Measurements from ENCODE around the gene DPH6.
"Not testable (repeated sequence)": the region's sequence is repeated elsewhere in the genome, so short reads cannot be mapped to it uniquely, and the experiment has no call there.

Gene DPH6

GRCh38 chr15:35383506-35383905 is 162.5 kb downstream of the DPH6 start:
- H3K27ac ChIP-seq: no peak overlapping the region
- H3K4me3 ChIP-seq: no peak overlapping the region
- TF ChIP-seq FOXP2 (optimal IDR thresholded peaks at IDR 0.05; ENCODE audit: control extremely low read depth, extremely low read length, insufficient read depth): no peak
- no peak for TF ChIP-seq POLR2AphosphoS5 (IDR thresholded peaks at IDR 0.05; ENCODE audit: borderline replicate concordance, low read depth, low read length)
- no peak for TF ChIP-seq EZH2 (IDR thresholded peaks at IDR 0.05)
- no peaks in the 10 kb centered on the region; the same call in 1 of the 2 replicates for H3K36me3 ChIP-seq (ENCODE audit: insufficient read depth, low read length)
- DNase-seq (ENCODE audit: low read depth, low spot score): no peak
- no peak overlapping the region for H3K9ac ChIP-seq (ENCODE audit: insufficient read length)
- no peaks in the 10 kb centered on the region for H3K9me3 ChIP-seq (ENCODE audit: low read depth, low read length)

- H3K9ac ChIP-seq (ENCODE audit: insufficient read length): no peak overlapping the region
- no peaks in the 10 kb centered on the region for H3K9me3 ChIP-seq (ENCODE audit: low read depth, low read length)
- no peak overlapping the region for H3K27ac ChIP-seq
- no peaks in the 10 kb centered on the region; the same call in 1 of the 2 replicates for H3K36me3 ChIP-seq (ENCODE audit: insufficient read depth, low read length)
- no peak for DNase-seq (ENCODE audit: low read depth, low spot score)
- no peak for TF ChIP-seq FOXP2 (optimal IDR thresholded peaks at IDR 0.05; ENCODE audit: control extremely low read depth, extremely low read length, insufficient read depth)
- TF ChIP-seq EZH2 (IDR thresholded peaks at IDR 0.05): no peak
- no peak for TF ChIP-seq POLR2AphosphoS5 (IDR thresholded peaks at IDR 0.05; ENCODE audit: borderline replicate concordance, low read depth, low read length)
- H3K4me3 ChIP-seq: no peak overlapping the region
Observed at GRCh38 chr15:35381328-35381727, 164.6 kb downstream of the DPH6 start.

DNA sequence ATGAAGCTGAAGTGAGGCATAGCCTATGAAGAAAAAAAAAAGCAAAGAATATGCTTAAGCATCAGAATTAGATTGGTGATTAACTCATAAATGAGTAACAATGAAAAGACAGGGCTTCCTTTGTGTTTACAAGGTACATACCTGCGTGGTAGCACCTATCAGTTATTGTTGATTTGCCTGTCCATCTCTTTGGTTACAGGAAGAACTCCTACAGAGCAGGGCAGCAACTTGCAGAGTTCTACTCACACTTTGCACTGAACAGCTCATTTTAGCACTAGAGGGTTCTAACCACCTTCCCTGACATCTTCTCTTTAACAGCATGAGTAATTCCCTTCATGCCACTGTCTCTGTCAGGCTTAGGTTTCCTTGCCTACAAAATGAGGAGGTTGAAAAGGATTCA is 166.0 kb downstream of the DPH6 start:
- Histone ChIP-seq H3K36me3 (ENCODE audit: insufficient read depth, low read length) (no peaks in the 10 kb centered on the region; the same call in 1 of the 2 replicates), H3K4me3 (no peak overlapping the region), H3K27ac (no peak overlapping the region), H3K9me3 (ENCODE audit: low read depth, low read length) (no peaks in the 10 kb centered on the region), H3K9ac (ENCODE audit: insufficient read length) (no peak overlapping the region)
- DNase-seq (ENCODE audit: low read depth, low spot score): no peak
- no peak for TF ChIP-seq POLR2AphosphoS5 (IDR thresholded peaks at IDR 0.05; ENCODE audit: borderline replicate concordance, low read depth, low read length)
- TF ChIP-seq FOXP2 (optimal IDR thresholded peaks at IDR 0.05; ENCODE audit: control extremely low read depth, extremely low read length, insufficient read depth): no peak
- no peak for TF ChIP-seq EZH2 (IDR thresholded peaks at IDR 0.05)

DNA sequence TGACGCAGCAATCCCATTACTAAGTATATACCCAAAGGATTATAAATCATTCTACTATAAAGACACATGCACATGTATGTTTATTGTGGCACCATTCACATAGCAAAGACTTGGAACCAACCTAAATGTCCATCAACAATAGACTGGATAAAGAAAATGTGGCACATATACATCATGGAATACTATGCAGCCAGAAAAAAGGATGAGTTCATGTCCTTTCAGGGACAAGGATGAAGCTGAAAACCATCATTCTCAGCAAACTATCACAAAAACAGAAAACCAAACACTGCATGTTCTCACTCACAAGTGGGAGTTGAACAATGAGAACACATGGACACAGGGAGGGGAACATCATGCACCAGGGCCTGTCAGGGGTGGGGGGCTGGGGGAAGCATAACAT is 167.5 kb downstream of the DPH6 start:
- not testable (repeated sequence) for H3K36me3 ChIP-seq (ENCODE audit: insufficient read depth, low read length); H3K4me3 ChIP-seq; H3K9me3 ChIP-seq (ENCODE audit: low read depth, low read length); H3K27ac ChIP-seq; H3K9ac ChIP-seq (ENCODE audit: insufficient read length); DNase-seq (ENCODE audit: low read depth, low spot score)

- TF ChIP-seq FOXP2 (optimal IDR thresholded peaks at IDR 0.05; ENCODE audit: control extremely low read depth, extremely low read length, insufficient read depth): no peak
- no peak for TF ChIP-seq EZH2 (IDR thresholded peaks at IDR 0.05)
- no peak for TF ChIP-seq POLR2AphosphoS5 (IDR thresholded peaks at IDR 0.05; ENCODE audit: borderline replicate concordance, low read depth, low read length)
- no peak for DNase-seq (ENCODE audit: low read depth, low spot score)
- Histone ChIP-seq H3K9ac (ENCODE audit: insufficient read length) (no peak overlapping the region), H3K9me3 (ENCODE audit: low read depth, low read length) (no peaks in the 10 kb centered on the region), H3K36me3 (ENCODE audit: insufficient read depth, low read length) (no peaks in the 10 kb centered on the region; the same call in 1 of the 2 replicates), H3K27ac (no peak overlapping the region), H3K4me3 (no peak overlapping the region)
Observed at GRCh38 chr15:35376707-35377106, 169.3 kb downstream of the DPH6 start.

- Histone ChIP-seq H3K27ac (no peak overlapping the region), H3K9ac (ENCODE audit: insufficient read length) (no peak overlapping the region), H3K36me3 (ENCODE audit: insufficient read depth, low read length) (no peaks in the 10 kb centered on the region; the same call in 1 of the 2 replicates), H3K4me3 (no peak overlapping the region), H3K9me3 (ENCODE audit: low read depth, low read length) (no peaks in the 10 kb centered on the region)
- DNase-seq (ENCODE audit: low read depth, low spot score): no peak
- TF ChIP-seq POLR2AphosphoS5 (IDR thresholded peaks at IDR 0.05; ENCODE audit: borderline replicate concordance, low read depth, low read length) (no peak), FOXP2 (optimal IDR thresholded peaks at IDR 0.05; ENCODE audit: control extremely low read depth, extremely low read length, insufficient read depth) (no peak), EZH2 (IDR thresholded peaks at IDR 0.05) (no peak)
Observed at GRCh38 chr15:35374661-35375060, 171.3 kb downstream of the DPH6 start.

- Histone ChIP-seq H3K9me3 (ENCODE audit: low read depth, low read length) (no peaks in the 10 kb centered on the region), H3K4me3 (no peak overlapping the region), H3K9ac (ENCODE audit: insufficient read length) (no peak overlapping the region), H3K36me3 (ENCODE audit: insufficient read depth, low read length) (no peaks in the 10 kb centered on the region), H3K27ac (no peak overlapping the region)
- no peak for DNase-seq (ENCODE audit: low read depth, low spot score)
- TF ChIP-seq FOXP2 (optimal IDR thresholded peaks at IDR 0.05; ENCODE audit: control extremely low read depth, extremely low read length, insufficient read depth) (no peak), POLR2AphosphoS5 (IDR thresholded peaks at IDR 0.05; ENCODE audit: borderline replicate concordance, low read depth, low read length) (no peak), EZH2 (IDR thresholded peaks at IDR 0.05) (no peak)
Observed at GRCh38 chr15:35362195-35362829, 183.7 kb downstream of the DPH6 start.

DNA sequence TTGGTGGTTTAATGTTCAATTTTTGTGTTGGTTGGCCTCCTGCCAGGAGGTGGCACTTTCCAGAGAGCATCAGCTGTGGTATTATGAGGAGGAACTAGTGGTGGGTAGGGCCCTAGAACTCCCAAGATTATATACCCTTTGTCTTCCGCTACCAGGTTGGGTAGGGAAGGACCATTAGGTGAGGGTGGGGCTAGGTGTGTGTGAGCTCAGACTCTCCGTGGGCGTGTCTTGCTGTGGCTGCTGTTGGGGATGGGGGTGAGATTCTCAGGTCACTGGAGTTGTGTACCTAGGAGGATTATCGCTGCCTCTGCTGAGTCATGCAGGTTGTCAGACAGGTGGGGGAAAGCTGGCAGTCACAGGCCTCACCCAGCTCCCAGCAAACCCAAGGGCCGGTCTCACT is 187.1 kb downstream of the DPH6 start:
- TF ChIP-seq POLR2AphosphoS5 (IDR thresholded peaks at IDR 0.05; ENCODE audit: borderline replicate concordance, low read depth, low read length) (no peak), EZH2 (IDR thresholded peaks at IDR 0.05) (no peak), FOXP2 (optimal IDR thresholded peaks at IDR 0.05; ENCODE audit: control extremely low read depth, extremely low read length, insufficient read depth) (no peak)
- no peak for DNase-seq (ENCODE audit: low read depth, low spot score)
- no peaks in the 10 kb centered on the region for H3K36me3 ChIP-seq (ENCODE audit: insufficient read depth, low read length)
- H3K4me3 ChIP-seq: no peak overlapping the region
- H3K9me3 ChIP-seq (ENCODE audit: low read depth, low read length): no peaks in the 10 kb centered on the region
- H3K27ac ChIP-seq: no peak overlapping the region
- no peak overlapping the region for H3K9ac ChIP-seq (ENCODE audit: insufficient read length)

DNA sequence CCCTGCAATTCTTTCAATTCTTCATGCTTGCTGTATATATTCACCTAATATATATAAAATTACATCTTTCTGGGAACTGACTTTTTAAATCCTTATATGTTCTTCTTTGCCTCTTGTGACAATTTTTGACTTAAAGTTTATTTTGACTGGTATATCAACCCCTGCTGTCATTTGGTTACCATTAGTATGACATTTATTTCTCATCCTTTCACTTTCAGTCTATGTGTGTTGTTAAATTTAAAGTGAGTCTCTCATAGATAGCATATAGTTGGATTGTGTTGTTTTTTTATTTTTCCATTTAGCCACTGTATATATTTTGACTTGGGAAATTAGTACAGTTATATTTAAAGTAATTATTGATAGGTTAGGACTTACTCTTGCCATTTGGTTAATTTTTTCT is 194.9 kb downstream of the DPH6 start:
- Histone ChIP-seq H3K27ac (no peak overlapping the region), H3K9ac (ENCODE audit: insufficient read length) (no peak overlapping the region), H3K36me3 (ENCODE audit: insufficient read depth, low read length) (no peaks in the 10 kb centered on the region), H3K4me3 (no peak overlapping the region), H3K9me3 (ENCODE audit: low read depth, low read length) (no peaks in the 10 kb centered on the region)
- TF ChIP-seq EZH2 (IDR thresholded peaks at IDR 0.05): no peak
- TF ChIP-seq FOXP2 (optimal IDR thresholded peaks at IDR 0.05; ENCODE audit: control extremely low read depth, extremely low read length, insufficient read depth): no peak
- no peak for TF ChIP-seq POLR2AphosphoS5 (IDR thresholded peaks at IDR 0.05; ENCODE audit: borderline replicate concordance, low read depth, low read length)
- DNase-seq (ENCODE audit: low read depth, low spot score): no peak
